ENCODE measurements around the gene ADCY2.

Gene ADCY2

DNA sequence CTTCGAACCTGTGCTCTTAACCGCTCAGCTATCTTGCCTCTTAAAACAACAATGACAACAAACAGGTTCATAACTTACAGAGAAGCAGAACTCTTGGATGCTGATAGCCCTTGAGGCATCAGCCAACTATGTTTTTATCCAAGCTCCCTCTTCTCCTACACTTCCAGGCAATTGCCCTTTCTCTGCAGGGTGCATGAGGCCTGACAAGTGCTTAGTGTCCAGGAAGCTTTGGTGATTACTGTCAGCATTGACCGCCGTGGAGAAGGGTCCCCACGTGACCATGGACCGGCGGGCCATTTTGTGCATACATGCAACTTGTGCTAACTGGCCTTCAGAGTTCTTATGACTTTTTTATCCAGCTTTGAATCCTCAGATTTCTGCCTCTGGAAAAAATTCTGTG, 71.2 kb downstream of the ADCY2 start:
- no peaks in the 10 kb centered on the region for H3K36me3 ChIP-seq (ENCODE audit: control insufficient read depth, insufficient read depth, low read length)
- no peaks in the 10 kb centered on the region for H3K27me3 ChIP-seq (replicated peaks; ENCODE audit: control insufficient read depth, insufficient read depth, low read length)
- TF ChIP-seq, protein P1, sequence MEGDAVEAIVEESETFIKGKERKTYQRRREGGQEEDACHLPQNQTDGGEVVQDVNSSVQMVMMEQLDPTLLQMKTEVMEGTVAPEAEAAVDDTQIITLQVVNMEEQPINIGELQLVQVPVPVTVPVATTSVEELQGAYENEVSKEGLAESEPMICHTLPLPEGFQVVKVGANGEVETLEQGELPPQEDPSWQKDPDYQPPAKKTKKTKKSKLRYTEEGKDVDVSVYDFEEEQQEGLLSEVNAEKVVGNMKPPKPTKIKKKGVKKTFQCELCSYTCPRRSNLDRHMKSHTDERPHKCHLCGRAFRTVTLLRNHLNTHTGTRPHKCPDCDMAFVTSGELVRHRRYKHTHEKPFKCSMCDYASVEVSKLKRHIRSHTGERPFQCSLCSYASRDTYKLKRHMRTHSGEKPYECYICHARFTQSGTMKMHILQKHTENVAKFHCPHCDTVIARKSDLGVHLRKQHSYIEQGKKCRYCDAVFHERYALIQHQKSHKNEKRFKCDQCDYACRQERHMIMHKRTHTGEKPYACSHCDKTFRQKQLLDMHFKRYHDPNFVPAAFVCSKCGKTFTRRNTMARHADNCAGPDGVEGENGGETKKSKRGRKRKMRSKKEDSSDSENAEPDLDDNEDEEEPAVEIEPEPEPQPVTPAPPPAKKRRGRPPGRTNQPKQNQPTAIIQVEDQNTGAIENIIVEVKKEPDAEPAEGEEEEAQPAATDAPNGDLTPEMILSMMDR (IDR thresholded peaks at IDR 0.05; ENCODE audit: insufficient read depth, low read length, poor library complexity, severe bottlenecking): no peak
- no peak overlapping the region for H3K4me3 ChIP-seq (replicated peaks; ENCODE audit: low read depth, low read length)
- DNase-seq (ENCODE audit: extremely low read depth, insufficient read length): no peak

DNA sequence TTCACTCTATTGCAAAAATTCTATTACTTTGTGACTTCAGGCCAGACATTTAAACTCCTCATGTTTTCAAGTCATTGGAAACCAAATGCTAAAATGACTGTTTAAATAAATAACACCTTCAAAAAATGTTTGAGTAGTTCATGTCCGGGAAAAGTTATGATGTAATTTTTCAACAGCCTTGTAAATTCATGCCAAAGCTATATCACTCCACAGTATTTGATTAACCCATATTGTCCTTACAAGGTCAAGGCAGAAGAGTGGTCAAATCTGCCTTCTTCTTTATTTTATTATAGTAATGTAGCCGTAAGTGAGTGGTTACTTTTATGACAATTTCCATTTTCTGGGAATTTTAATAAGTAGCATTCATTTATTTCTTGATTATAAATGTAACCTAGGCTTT, 72.8 kb downstream of the ADCY2 start:
- DNase-seq (ENCODE audit: extremely low read depth, insufficient read length): no peak
- no peaks in the 10 kb centered on the region for H3K27me3 ChIP-seq (replicated peaks; ENCODE audit: control insufficient read depth, insufficient read depth, low read length)
- H3K4me3 ChIP-seq (replicated peaks; ENCODE audit: low read depth, low read length): no peak overlapping the region
- TF ChIP-seq, protein P1 (IDR thresholded peaks at IDR 0.05; ENCODE audit: insufficient read depth, low read length, poor library complexity, severe bottlenecking): no peak
- no peaks in the 10 kb centered on the region for H3K36me3 ChIP-seq (ENCODE audit: control insufficient read depth, insufficient read depth, low read length)

DNA sequence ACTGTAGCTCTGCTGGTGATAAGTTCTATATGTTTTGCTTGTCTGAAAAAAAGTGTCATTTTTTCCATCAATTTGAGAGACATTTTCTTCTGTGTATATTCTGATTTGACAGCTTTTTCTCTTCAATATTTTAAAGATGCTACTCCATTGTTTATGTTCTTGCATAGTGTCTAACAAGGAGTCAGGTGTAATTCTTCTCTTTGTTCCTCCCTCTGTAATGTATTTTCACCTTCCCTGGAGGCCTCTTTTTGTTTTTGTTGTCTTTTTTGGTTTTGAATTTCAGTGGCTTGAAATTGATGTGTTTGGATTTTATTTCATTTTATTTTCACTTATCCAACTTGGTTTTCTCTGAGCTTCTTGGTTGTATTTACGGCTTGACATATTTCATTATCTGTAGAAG, 75.8 kb downstream of the ADCY2 start:
- Histone ChIP-seq H3K4me3 (replicated peaks; ENCODE audit: low read depth, low read length) (no peak overlapping the region), H3K36me3 (ENCODE audit: control insufficient read depth, insufficient read depth, low read length) (no peaks in the 10 kb centered on the region), H3K27me3 (replicated peaks; ENCODE audit: control insufficient read depth, insufficient read depth, low read length) (no peaks in the 10 kb centered on the region)
- DNase-seq (ENCODE audit: extremely low read depth, insufficient read length): no peak
- TF ChIP-seq, protein P1 (IDR thresholded peaks at IDR 0.05; ENCODE audit: insufficient read depth, low read length, poor library complexity, severe bottlenecking): no peak

DNA sequence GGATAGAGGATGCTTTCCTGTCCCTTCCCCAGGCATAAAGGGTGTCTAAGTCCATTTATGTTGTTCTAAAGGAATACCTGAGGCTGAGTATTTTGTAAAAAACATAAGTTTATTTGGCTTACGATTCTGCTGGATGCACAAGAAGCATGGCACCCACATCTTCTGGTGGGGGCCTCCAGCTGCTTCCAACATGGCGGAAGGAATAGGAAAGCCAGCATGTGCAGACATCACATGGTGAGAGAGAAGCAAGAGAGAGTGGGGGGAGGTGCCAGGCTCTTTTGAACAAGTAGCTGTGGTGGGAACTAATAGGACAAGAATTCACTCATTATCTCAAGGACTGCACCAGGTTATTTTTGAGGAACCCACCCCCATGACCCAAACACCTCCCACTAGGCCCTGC, 77.2 kb downstream of the ADCY2 start:
- H3K4me3 ChIP-seq (replicated peaks; ENCODE audit: low read depth, low read length): no peak overlapping the region
- H3K36me3 ChIP-seq (ENCODE audit: control insufficient read depth, insufficient read depth, low read length): no peaks in the 10 kb centered on the region
- TF ChIP-seq, protein P1 (IDR thresholded peaks at IDR 0.05; ENCODE audit: insufficient read depth, low read length, poor library complexity, severe bottlenecking): no peak
- H3K27me3 ChIP-seq (replicated peaks; ENCODE audit: control insufficient read depth, insufficient read depth, low read length): no peaks in the 10 kb centered on the region
- no peak for DNase-seq (ENCODE audit: extremely low read depth, insufficient read length)

DNA sequence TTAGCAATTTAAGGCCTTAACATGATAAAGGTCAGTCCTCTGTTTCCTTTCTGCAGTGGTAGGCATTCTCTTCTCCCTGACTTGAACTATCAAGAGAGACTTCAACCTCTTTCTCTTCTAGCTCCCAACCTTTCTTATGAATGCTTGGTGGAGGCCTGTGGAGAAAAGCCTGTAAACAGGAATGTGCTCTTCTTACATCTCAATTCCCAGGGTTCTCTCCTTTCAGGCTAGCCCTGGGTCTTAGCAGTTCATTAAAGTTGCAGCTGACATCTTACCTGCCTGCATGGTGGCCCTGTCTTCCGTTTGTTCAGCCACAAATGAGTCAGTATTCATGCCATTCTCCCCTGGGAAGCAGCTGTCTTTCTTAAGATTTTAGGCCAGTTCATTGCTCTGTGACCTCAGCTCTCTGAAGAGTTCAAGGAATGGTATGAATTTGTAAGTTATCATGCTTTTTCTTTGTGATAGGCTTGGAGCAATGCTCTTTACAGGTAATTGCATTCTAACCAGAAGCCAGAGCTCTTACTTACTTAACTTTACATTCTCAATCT, 77.8 kb downstream of the ADCY2 start:
- no peaks in the 10 kb centered on the region for H3K27me3 ChIP-seq (replicated peaks; ENCODE audit: control insufficient read depth, insufficient read depth, low read length)
- no peaks in the 10 kb centered on the region for H3K36me3 ChIP-seq (ENCODE audit: control insufficient read depth, insufficient read depth, low read length)
- no peak overlapping the region for H3K4me3 ChIP-seq (replicated peaks; ENCODE audit: low read depth, low read length)
- TF ChIP-seq, protein P1 (IDR thresholded peaks at IDR 0.05; ENCODE audit: insufficient read depth, low read length, poor library complexity, severe bottlenecking): no peak
- no peak for DNase-seq (ENCODE audit: extremely low read depth, insufficient read length)

DNA sequence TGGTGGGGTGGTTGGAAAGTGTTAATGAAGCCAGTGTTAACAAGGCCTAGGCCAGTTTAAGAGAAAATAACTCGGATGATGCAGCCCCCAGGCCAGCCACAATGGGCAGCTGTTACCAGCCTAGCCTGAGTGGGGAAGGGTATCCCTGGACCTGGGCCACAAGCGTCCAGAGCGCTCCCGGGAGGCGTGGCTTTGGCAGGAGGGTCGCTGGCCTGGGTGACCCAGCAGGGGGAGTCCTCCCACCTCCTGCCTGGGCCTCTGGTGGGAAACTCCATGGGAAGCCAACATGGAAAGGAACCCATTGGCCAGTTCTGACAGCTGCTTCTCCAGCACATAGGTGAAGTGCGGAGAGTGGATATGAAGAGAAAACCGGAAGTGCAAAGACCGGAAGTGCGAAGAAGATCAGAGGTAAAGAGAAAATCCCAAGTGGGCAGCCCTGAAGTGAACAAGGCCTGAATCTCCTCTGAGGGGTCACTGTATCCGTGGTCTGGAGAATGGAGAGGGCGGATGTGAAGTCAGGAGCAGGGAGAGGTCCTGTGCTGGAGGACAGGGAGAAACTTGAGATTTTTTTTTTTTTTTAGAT, 79.0 kb downstream of the ADCY2 start:
- TF ChIP-seq, protein P1 (IDR thresholded peaks at IDR 0.05; ENCODE audit: insufficient read depth, low read length, poor library complexity, severe bottlenecking): no peak

More for the DNA sequence above, 79.0 kb downstream of the ADCY2 start:
- H3K4me3 ChIP-seq (replicated peaks; ENCODE audit: low read depth, low read length): no peak overlapping the region
- no peaks in the 10 kb centered on the region for H3K36me3 ChIP-seq (ENCODE audit: control insufficient read depth, insufficient read depth, low read length)
- no peaks in the 10 kb centered on the region for H3K27me3 ChIP-seq (replicated peaks; ENCODE audit: control insufficient read depth, insufficient read depth, low read length)
- no peak for DNase-seq (ENCODE audit: extremely low read depth, insufficient read length)

All from GM06990 (cell line).